GM23338 (cell line): ENCODE measurements around the gene ZNF746.

Source experiments
- CREB1 ChIP-seq: fragments of 250-450 bp; sonication (Bioruptor Pico); IDR thresholded peaks from 2 replicates; pipeline ENCODE4 v1.5.0; 2020; ENCODE audit warnings: low read depth, mild to moderate bottlenecking, moderate library complexity
- CTCF ChIP-seq, 2 experiments: fragments of 200-600 bp in 1 of 2; sonication (generic) in 1 of 2; conservative IDR thresholded peaks; 2 replicates each; pipeline versions ENCODE4 v1.5.1 to v1.6.1; 2016 to 2017; ENCODE audit warnings: antibody characterized with exemption in 2 of 2, low read depth in 2 of 2, mild to moderate bottlenecking in 2 of 2, moderate library complexity in 1 of 2
- ETS1 ChIP-seq: IDR thresholded peaks from 2 replicates; pipeline ENCODE4 v1.6.1; 2016; ENCODE audit warnings: antibody characterized with exemption
- EZH2 ChIP-seq: fragments of 200-600 bp; sonication (generic); IDR thresholded peaks from one replicate; pipeline ENCODE4 v1.8.0; 2017; ENCODE audit warnings: antibody characterized with exemption, mild to moderate bottlenecking, low read depth; ENCODE audit not compliant: unreplicated experiment
- EZH2phosphoT487 ChIP-seq: fragments of 200-600 bp; sonication (generic); IDR thresholded peaks from one replicate; pipeline ENCODE4 v1.8.1; 2018; ENCODE audit warnings: antibody characterized with exemption; ENCODE audit not compliant: unreplicated experiment
- JUNB ChIP-seq: IDR thresholded peaks from one replicate; pipeline ENCODE4 v1.6.1; 2016; ENCODE audit warnings: antibody characterized with exemption; ENCODE audit not compliant: unreplicated experiment
- POLR2AphosphoS5 ChIP-seq: IDR thresholded peaks from 2 replicates; pipeline ENCODE4 v1.6.1; 2016; ENCODE audit warnings: antibody characterized with exemption, low read depth
- REST ChIP-seq: IDR thresholded peaks from one replicate; pipeline ENCODE4 v1.6.1; 2018; ENCODE audit warnings: antibody characterized with exemption; ENCODE audit not compliant: unreplicated experiment
- STAT1 ChIP-seq: IDR thresholded peaks from one replicate; pipeline ENCODE4 v1.6.1; 2016; ENCODE audit warnings: antibody characterized with exemption; ENCODE audit not compliant: unreplicated experiment
- ZNF114 ChIP-seq: fragments of 250-450 bp; sonication (Bioruptor Pico); IDR thresholded peaks from 2 replicates; pipeline ENCODE4 v1.5.0; 2020; ENCODE audit warnings: mild to moderate bottlenecking, moderate library complexity
- ZNF331 ChIP-seq: fragments of 250-450 bp; sonication (Bioruptor Pico); IDR thresholded peaks from 2 replicates; pipeline ENCODE4 v1.5.0; 2020; ENCODE audit warnings: low read depth, mild to moderate bottlenecking, moderate library complexity

GRCh38 chr7:149440222-149440621, 57.4 kb downstream of the ZNF746 start:
- TF ChIP-seq CTCF (conservative IDR thresholded peaks at IDR 0.05; ENCODE audit: low read depth in 2 of 2) (no peak), POLR2AphosphoS5 (no peak), EZH2phosphoT487 (no peak), ZNF331 (CRISPR knock-in tag) (no peak), EZH2 (no peak), JUNB (no peak), REST (no peak), STAT1 (no peak), CREB1 (no peak), ETS1 (no peak), ZNF114 (CRISPR knock-in tag) (no peak)
